GM12878 (cell line): ENCODE data around the gene KIF2B. TPM values are rescaled to one million over a fixed set of nuclear protein-coding genes. Genes with fewer than 3 reads are reported as not detected.

Source experiments
- ATAC-seq: fragments of 200-7000 bp; cut with Tn5 transposase; 3 replicates; pipeline ENCODE4 v1.9.1; 2020; ENCODE audit warnings: mild to moderate bottlenecking, moderate library complexity
- BruUV-seq: library from RNA; stranded (reverse); fragments of 400-500 nt; replicated peaks from 2 replicates; lab custom pipeline; 2021; lab: Mats Ljungman, UMichigan
- CTCF ChIA-PET: fragments of 300-600 bp; sonication (Branson Sonifier 250); formaldehyde crosslinking; extraction: SDS; loops from one replicate; lab custom pipeline; 2021; ENCODE audit warnings: inconsistent platforms; lab: Yijun Ruan, JAX
- POLR2A ChIA-PET: fragments of 350-600 bp; formaldehyde crosslinking; extraction: SDS; loops from one replicate; lab custom pipeline; 2021; ENCODE audit warnings: inconsistent platforms; lab: Charles Lee
- RAD21 ChIA-PET: fragments of 300-600 bp; sonication (Branson Sonifier 250); formaldehyde crosslinking; loops from one replicate; lab custom pipeline; 2023; ENCODE audit warnings: antibody characterized with exemption; ENCODE audit not compliant: unreplicated experiment; lab: Charles Lee
- SMC1A ChIA-PET: fragments of 300-600 bp; sonication (Branson Sonifier 250); formaldehyde crosslinking; loops from one replicate; lab custom pipeline; 2023; ENCODE audit not compliant: unreplicated experiment, uncharacterized antibody; lab: Charles Lee
- DNase-seq: peaks from one replicate; pipeline ENCODE4 v3.0.0-alpha.2; 2011; ENCODE audit warnings: low read depth, low spot score
- FAIRE-seq: peaks from 3 replicates; lab custom pipeline; 2011; peaks lifted over from hg19 to GRCh38; lab: Jason Lieb, UNC
- H2AFZ ChIP-seq: 2 replicates; pipeline ENCODE4 v1.6.0; 2011; ENCODE audit warnings: low read depth, low read length, control low read depth; ENCODE audit not compliant: control insufficient read depth
- H3K27ac ChIP-seq: 2 replicates; pipeline ENCODE4 v1.5.1; 2011; ENCODE audit warnings: control low read depth; ENCODE audit not compliant: control insufficient read depth, insufficient read depth
- H3K27me3 ChIP-seq, 2 experiments: replicated peaks in 1 of 2; 2 replicates each; pipeline versions ENCODE4 v1.6.0 to v1.6.1; 2011; ENCODE audit warnings: low read length in 1 of 2; ENCODE audit not compliant: control insufficient read depth in 2 of 2, insufficient read depth in 2 of 2
- H3K36me3 ChIP-seq, 2 experiments: 2 replicates each; pipeline ENCODE4 v1.5.1; 2011; ENCODE audit warnings: low read length in 1 of 2; ENCODE audit not compliant: control insufficient read depth in 2 of 2, insufficient read depth in 2 of 2
- H3K4me1 ChIP-seq: 2 replicates; pipeline ENCODE4 v1.6.1; 2011; ENCODE audit warnings: mild to moderate bottlenecking, low read length, moderate library complexity, mixed read lengths; ENCODE audit not compliant: control insufficient read depth, insufficient read depth
- H3K4me2 ChIP-seq: 2 replicates; pipeline ENCODE4 v1.6.0; 2011; ENCODE audit warnings: control low read depth; ENCODE audit not compliant: control insufficient read depth, insufficient read depth
- H3K4me3 ChIP-seq: fragments of 200-600 bp; sonication (generic); 2 replicates; pipeline ENCODE4 v1.5.1; 2016
- H3K79me2 ChIP-seq: 2 replicates; pipeline ENCODE4 v1.6.0; 2011; ENCODE audit warnings: low read length; ENCODE audit not compliant: control insufficient read depth, insufficient read depth
- H3K9ac ChIP-seq: 2 replicates; pipeline ENCODE4 v1.8.0; 2011; ENCODE audit warnings: low read length, control low read depth, mixed read lengths; ENCODE audit not compliant: control insufficient read depth, insufficient read depth
- H3K9me3 ChIP-seq: replicated peaks from 3 replicates; pipeline ENCODE4 v1.5.1; 2011; ENCODE audit warnings: mild to moderate bottlenecking, low read length; ENCODE audit not compliant: control insufficient read depth, insufficient read depth
- H4K20me1 ChIP-seq: 2 replicates; pipeline ENCODE4 v1.6.0; 2011; ENCODE audit not compliant: control insufficient read depth, insufficient read depth
- ATF2 ChIP-seq: IDR thresholded peaks from 2 replicates; pipeline ENCODE4 v1.6.1; 2012; ENCODE audit warnings: low read length, inconsistent platforms
- BACH1 ChIP-seq: fragments of 450-650 bp; IDR thresholded peaks from 2 replicates; pipeline ENCODE4 v1.6.1; 2017; ENCODE audit warnings: mild to moderate bottlenecking, borderline replicate concordance
- CTCF ChIP-seq, 3 experiments: IDR thresholded peaks in 2 of 3; conservative IDR thresholded peaks in 1 of 3; 2 replicates each; pipeline ENCODE4 v1.5.1; 2011; ENCODE audit warnings: low read depth in 3 of 3, low read length in 3 of 3, mild to moderate bottlenecking in 3 of 3, control low read depth in 2 of 3, moderate library complexity in 2 of 3, inconsistent platforms in 1 of 3, mixed read lengths in 1 of 3; ENCODE audit not compliant: control insufficient read depth in 2 of 3, insufficient read depth in 1 of 3; ENCODE audit errors: extremely low read depth in 1 of 3
- DPF2 ChIP-seq: fragments of 450-650 bp; IDR thresholded peaks from 2 replicates; pipeline ENCODE4 v1.6.1; 2017; ENCODE audit warnings: mild to moderate bottlenecking
- HDAC6 ChIP-seq: fragments of 200-600 bp; sonication (generic); IDR thresholded peaks from one replicate; pipeline ENCODE4 v1.8.0; 2017; ENCODE audit warnings: antibody characterized with exemption; ENCODE audit not compliant: unreplicated experiment
- IKZF2 ChIP-seq, 2 experiments: fragments of 450-650 bp; IDR thresholded peaks; 2 replicates each; pipeline ENCODE4 v1.6.1; 2017; ENCODE audit warnings: mild to moderate bottlenecking in 2 of 2, moderate library complexity in 2 of 2
- NFXL1 ChIP-seq: fragments of 450-650 bp; IDR thresholded peaks from 2 replicates; pipeline ENCODE4 v1.6.1; 2017; ENCODE audit warnings: antibody characterized with exemption, mild to moderate bottlenecking, borderline replicate concordance
- PBX3 ChIP-seq: IDR thresholded peaks from 2 replicates; pipeline ENCODE4 v1.6.1; 2011; ENCODE audit warnings: mild to moderate bottlenecking, low read depth, low read length, moderate library complexity; ENCODE audit not compliant: insufficient replicate concordance
- REST ChIP-seq: IDR thresholded peaks from 2 replicates; pipeline ENCODE4 v1.6.1; 2012; ENCODE audit warnings: mild to moderate bottlenecking, low read depth, low read length
- SKIL ChIP-seq: fragments of 450-650 bp; IDR thresholded peaks from 2 replicates; pipeline ENCODE4 v1.6.1; 2017; ENCODE audit warnings: mild to moderate bottlenecking, low read depth, inconsistent platforms; ENCODE audit not compliant: poor library complexity, severe bottlenecking
- SMARCA5 ChIP-seq: fragments of 450-650 bp; IDR thresholded peaks from 2 replicates; pipeline ENCODE4 v1.6.1; 2017; ENCODE audit warnings: mild to moderate bottlenecking
- STAT1 ChIP-seq: fragments of 450-650 bp; conservative IDR thresholded peaks from 2 replicates; pipeline ENCODE4 v1.6.1; 2014; ENCODE audit warnings: antibody characterized with exemption, mild to moderate bottlenecking
- TBL1XR1 ChIP-seq: IDR thresholded peaks from 2 replicates; pipeline ENCODE4 v1.6.1; 2012; ENCODE audit warnings: low read depth, low read length, improper control_type of control experiment
- YY1 ChIP-seq: IDR thresholded peaks from 2 replicates; pipeline ENCODE4 v1.6.1; 2011; ENCODE audit warnings: low read depth, mild to moderate bottlenecking, low read length
- ZNF217 ChIP-seq: fragments of 450-650 bp; IDR thresholded peaks from 2 replicates; pipeline ENCODE4 v1.6.1; 2017; ENCODE audit warnings: antibody characterized with exemption, mild to moderate bottlenecking
- in situ Hi-C: fragments of 300-500 bp; cut with MboI; formaldehyde crosslinking; loops from 9 replicates; pipeline ENCODE4 v1.14.3; 2018; ENCODE audit warnings: mixed read lengths
- intact Hi-C: fragments of 100-400 bp; cut with micrococcal nuclease; formaldehyde crosslinking; loops from one replicate; pipeline ENCODE4 v1.14.2; 2022; ENCODE audit not compliant: unreplicated experiment
- polyA plus RNA-seq, 11 experiments: library from polyadenylated mRNA; depleted of rRNA in 4 of 11; unstranded in 6 of 11; stranded (reverse) in 5 of 11; fragments of >200 nt; fragmentation: Nextera tagmentation in 4 of 11; fragmentation: Illumina TruSeq in 1 of 11; extraction: Ambion mirVana in 4 of 11; extraction: Trizol in 1 of 11; gene quantifications; 1 replicate in 1 of 11; 2 replicates in 10 of 11; pipeline versions ENCODE4 v1.2.1 to v1.2.3, GENCODE V29; 2011 to 2016; ENCODE audit warnings: inconsistent platforms in 2 of 11, missing spikeins in 2 of 11, low read depth in 1 of 11
- total RNA-seq, 4 experiments: library from RNA; depleted of rRNA in 3 of 4; stranded (reverse); fragments of >200 nt in 3 of 4; fragmentation: Illumina TruSeq in 1 of 4; extraction: Trizol in 1 of 4; gene quantifications; 2 replicates each; pipeline versions ENCODE4 v1.2.1 to v1.2.3, GENCODE V29; 2013 to 2021

Gene KIF2B
- total and polyA plus RNA-seq, 10 of the 15 experiments (the other 5 are each of a cell fraction or from before 2014, with no cell fraction given) = not detected

- in situ Hi-C loops (no loop called here), intact Hi-C loops (no loop called here)
- ChIA-PET SMC1A (interaction anchor here (1.0 kb wide), 1 partner anchor 9 kb away, joined by 3 read pairs; no protein-coding TSS in a partner anchor), POLR2A (no interaction called here), RAD21 (no interaction called here), CTCF (no interaction called here)
- BruUV-seq = no TSS peak
- H3K27me3 ChIP-seq = no peaks in the 10 kb centered on the region
- DNase-seq (no peak), FAIRE-seq (no peak), ATAC-seq (no peak)
- H3K79me2 ChIP-seq = no peaks in the 10 kb centered on the region
- no peaks in the 10 kb centered on the region for H3K9me3 ChIP-seq
- no peak overlapping the region for H3K9ac ChIP-seq
- no peaks in the 10 kb centered on the region for H3K36me3 ChIP-seq
- H3K4me1 ChIP-seq = no peaks in the 10 kb centered on the region
- TF ChIP-seq IKZF2 (IDR thresholded peaks at IDR 0.05) (no peak), TBL1XR1 (no peak), SMARCA5 (no peak), REST (no peak), ATF2 (no peak), STAT1 (no peak), DPF2 (no peak), NFXL1 (no peak), HDAC6 (no peak), PBX3 (no peak), SKIL (no peak), BACH1 (no peak), CTCF (IDR thresholded peaks at IDR 0.05 in 2 of 3, conservative IDR thresholded peaks at IDR 0.05 in 1 of 3; ENCODE audit: control insufficient read depth in 2 of 3, extremely low read depth in 1 of 3, insufficient read depth in 1 of 3, low read depth in 3 of 3, low read length in 3 of 3) (no peak), YY1 (no peak), ZNF217 (no peak)
- no peak overlapping the region for H3K4me3 ChIP-seq
- H3K4me2 ChIP-seq = no peak overlapping the region
- no peak overlapping the region for H3K27ac ChIP-seq
- H2AFZ ChIP-seq = no peak overlapping the region
- no peaks in the 10 kb centered on the region for H4K20me1 ChIP-seq
Measured at GRCh38 chr17:53806473-53806872, 16.3 kb upstream of the KIF2B start.
